ENCODE data around the gene RASSF1. TPM values are rescaled to one million over a fixed set of nuclear protein-coding genes. Genes with fewer than 3 reads are reported as not detected.

RASSF1 gene
- total RNA-seq, 1 experiment from 2014 or later, result 28.1 TPM

GRCh38 chr3:50380405-50381085 lies 39.9 kb upstream of the RASSF1 start:
- H3K27me3 ChIP-seq (replicated peaks; ENCODE audit: control insufficient read depth, insufficient read depth, low read length), result no peaks in the 10 kb centered on the region
- Mint-ChIP-seq H3K4me1 (ENCODE audit: low read depth, unreplicated experiment) (no peaks in the 10 kb centered on the region), H3K9me3 (ENCODE audit: unreplicated experiment) (no peaks in the 10 kb centered on the region), H3K4me3 (ENCODE audit: unreplicated experiment) (no peak overlapping the region), H3K36me3 (ENCODE audit: insufficient read depth, unreplicated experiment) (no peaks in the 10 kb centered on the region), H3K27me3 (ENCODE audit: insufficient read depth, unreplicated experiment) (peaks cover 11% of the 10 kb centered on the region), H3K27ac (ENCODE audit: unreplicated experiment) (no peak overlapping the region)
- H3K9me3 ChIP-seq, result no peaks in the 10 kb centered on the region
- ChIA-PET CTCF (interaction anchor here (1.3 kb wide), 1 partner anchor 10 kb away, joined by 4 read pairs; no protein-coding TSS in a partner anchor), POLR2A (no interaction called here)
- no peaks in the 10 kb centered on the region for H3K4me1 ChIP-seq
- TF ChIP-seq CTCF (IDR thresholded peaks at IDR 0.05; ENCODE audit: insufficient read depth in 1 of 2, low read depth in 1 of 2, low read length in 1 of 2, severe bottlenecking in 1 of 2, unreplicated experiment in 1 of 2), result no peak
- intact Hi-C loops (cut with micrococcal nuclease; ENCODE audit: unreplicated experiment), result no loop called here
- no peak for DNase-seq
- BruUV-seq (replicated peaks), result no TSS peak
- no peaks in the 10 kb centered on the region for H3K36me3 ChIP-seq (ENCODE audit: control insufficient read depth, insufficient read depth, low read length)
- H3K4me3 ChIP-seq (ENCODE audit: low read depth, low read length), result no peak overlapping the region

- H3K9me3 Mint-ChIP-seq (ENCODE audit: unreplicated experiment), result no peaks in the 10 kb centered on the region
These were observed 38.1 kb upstream of the RASSF1 start for GRCh38 chr3:50378757-50379156.

GRCh38 chr3:50378024-50378423 lies 37.4 kb upstream of the RASSF1 start:
- H3K4me1 Mint-ChIP-seq (ENCODE audit: low read depth, unreplicated experiment), result no peaks in the 10 kb centered on the region
- no TSS peak for BruUV-seq (replicated peaks)
- no peak for TF ChIP-seq CTCF (IDR thresholded peaks at IDR 0.05; ENCODE audit: insufficient read depth in 1 of 2, low read depth in 1 of 2, low read length in 1 of 2, severe bottlenecking in 1 of 2, unreplicated experiment in 1 of 2)
- no peak for DNase-seq
- no peaks in the 10 kb centered on the region for H3K9me3 ChIP-seq
- H3K27ac Mint-ChIP-seq (ENCODE audit: unreplicated experiment), result no peak overlapping the region
- peaks cover 13% of the 10 kb centered on the region for H3K27me3 Mint-ChIP-seq (ENCODE audit: insufficient read depth, unreplicated experiment)
- no peaks in the 10 kb centered on the region for H3K9me3 Mint-ChIP-seq (ENCODE audit: unreplicated experiment)
- no peaks in the 10 kb centered on the region for H3K36me3 Mint-ChIP-seq (ENCODE audit: insufficient read depth, unreplicated experiment)
- H3K36me3 ChIP-seq (ENCODE audit: control insufficient read depth, insufficient read depth, low read length), result no peaks in the 10 kb centered on the region
- intact Hi-C loops (cut with micrococcal nuclease; ENCODE audit: unreplicated experiment), result no loop called here
- no peak overlapping the region for H3K4me3 Mint-ChIP-seq (ENCODE audit: unreplicated experiment)
- ChIA-PET POLR2A (no interaction called here), CTCF (no interaction called here)
- H3K27me3 ChIP-seq (replicated peaks; ENCODE audit: control insufficient read depth, insufficient read depth, low read length), result no peaks in the 10 kb centered on the region
- H3K4me3 ChIP-seq (ENCODE audit: low read depth, low read length), result no peak overlapping the region
- no peaks in the 10 kb centered on the region for H3K4me1 ChIP-seq

More at GRCh38 chr3:50378757-50379156, 38.1 kb upstream of the RASSF1 start:
- Mint-ChIP-seq H3K36me3 (ENCODE audit: insufficient read depth, unreplicated experiment) (no peaks in the 10 kb centered on the region), H3K27ac (ENCODE audit: unreplicated experiment) (no peak overlapping the region), H3K4me1 (ENCODE audit: low read depth, unreplicated experiment) (no peaks in the 10 kb centered on the region), H3K4me3 (ENCODE audit: unreplicated experiment) (no peak overlapping the region), H3K27me3 (ENCODE audit: insufficient read depth, unreplicated experiment) (peaks cover 8% of the 10 kb centered on the region)
- no peaks in the 10 kb centered on the region for H3K9me3 ChIP-seq
- intact Hi-C loops (cut with micrococcal nuclease; ENCODE audit: unreplicated experiment), result no loop called here
- no peak overlapping the region for H3K4me3 ChIP-seq (ENCODE audit: low read depth, low read length)
- H3K27me3 ChIP-seq (replicated peaks; ENCODE audit: control insufficient read depth, insufficient read depth, low read length), result no peaks in the 10 kb centered on the region
- H3K4me1 ChIP-seq, result no peaks in the 10 kb centered on the region
- ChIA-PET CTCF (no interaction called here), POLR2A (no interaction called here)
- no peak for TF ChIP-seq CTCF (IDR thresholded peaks at IDR 0.05; ENCODE audit: insufficient read depth in 1 of 2, low read depth in 1 of 2, low read length in 1 of 2, severe bottlenecking in 1 of 2, unreplicated experiment in 1 of 2)
- no TSS peak for BruUV-seq (replicated peaks)
- no peaks in the 10 kb centered on the region for H3K36me3 ChIP-seq (ENCODE audit: control insufficient read depth, insufficient read depth, low read length)
- DNase-seq, result no peak

Data from Caco-2 (cell line).